CD14-positive monocyte (primary cell): ENCODE measurements around the gene INSR. TPM values are rescaled to one million over a fixed set of nuclear protein-coding genes. Genes with fewer than 3 reads are reported as not detected.
"Not testable (repeated sequence)": the region's sequence is repeated elsewhere in the genome, so short reads cannot be mapped to it uniquely, and the experiment has no call there.

Source experiments
- DNase-seq, 3 donors: peaks; one replicate each; pipeline ENCODE4 v3.0.0-alpha.2; 2011 to 2022
- H2AFZ ChIP-seq: 2 replicates; pipeline ENCODE4 v1.6.0; 2012; ENCODE audit warnings: mild to moderate bottlenecking, low read depth, low read length, inconsistent platforms; ENCODE audit not compliant: insufficient read depth, poor library complexity, severe bottlenecking
- H3K27ac ChIP-seq, 2 donors: 1 replicate in 1 of 2; 2 replicates in 1 of 2; pipeline ENCODE4 v1.5.1; 2012 to 2013; ENCODE audit warnings: low read length in 2 of 2, control low read depth in 1 of 2, inconsistent platforms in 1 of 2, low read depth in 1 of 2, mild to moderate bottlenecking in 1 of 2
- H3K27me3 ChIP-seq, 2 donors: one replicate each; pipeline versions ENCODE4 v1.6.0 to v1.6.1; 2011 to 2013; ENCODE audit warnings: low read length in 2 of 2; ENCODE audit not compliant: control insufficient read depth in 2 of 2, insufficient read depth in 2 of 2
- H3K36me3 ChIP-seq, 2 donors: replicated peaks in 1 of 2; 1 replicate in 1 of 2; 2 replicates in 1 of 2; pipeline versions ENCODE4 v1.5.1 to v1.6.1; 2012 to 2013; ENCODE audit warnings: low read length in 2 of 2, control low read depth in 1 of 2, inconsistent platforms in 1 of 2, mild to moderate bottlenecking in 1 of 2; ENCODE audit not compliant: insufficient read depth in 2 of 2, control insufficient read depth in 1 of 2
- H3K4me1 ChIP-seq, 2 donors: 1 replicate in 1 of 2; 2 replicates in 1 of 2; pipeline versions ENCODE4 v1.5.1 to v1.6.1; 2012 to 2013; ENCODE audit warnings: low read length in 2 of 2, control low read depth in 1 of 2, inconsistent platforms in 1 of 2, mild to moderate bottlenecking in 1 of 2, moderate library complexity in 1 of 2; ENCODE audit not compliant: insufficient read depth in 2 of 2, control insufficient read depth in 1 of 2
- H3K4me2 ChIP-seq: replicated peaks from 2 replicates; pipeline ENCODE3; 2012; ENCODE audit warnings: low read length, moderate library complexity, mild to moderate bottlenecking; ENCODE audit not compliant: poor library complexity, severe bottlenecking; ENCODE audit errors: extremely low read depth
- H3K4me3 ChIP-seq, 3 experiments: fragments of 200-600 bp in 1 of 3; sonication (generic) in 1 of 3; replicated peaks in 1 of 3; 1 replicate in 2 of 3; 2 replicates in 1 of 3; pipeline ENCODE4 v1.5.1; 2011 to 2013; ENCODE audit warnings: low read length in 3 of 3, mild to moderate bottlenecking in 3 of 3, control low read depth in 2 of 3, low read depth in 2 of 3, inconsistent platforms in 1 of 3, moderate library complexity in 1 of 3
- H3K79me2 ChIP-seq: 2 replicates; pipeline ENCODE4 v1.6.0; 2012; ENCODE audit warnings: mild to moderate bottlenecking, control low read depth, inconsistent platforms, low read length, moderate library complexity; ENCODE audit not compliant: insufficient read depth
- H3K9ac ChIP-seq: 2 replicates; pipeline ENCODE4 v1.6.0; 2017; ENCODE audit warnings: low read length, mild to moderate bottlenecking; ENCODE audit not compliant: insufficient read depth, poor library complexity, severe bottlenecking
- H3K9me3 ChIP-seq, 2 donors: replicated peaks in 1 of 2; 1 replicate in 1 of 2; 2 replicates in 1 of 2; pipeline versions ENCODE4 v1.5.1 to v1.6.1; 2012 to 2013; ENCODE audit warnings: low read length in 2 of 2, control low read depth in 1 of 2; ENCODE audit not compliant: control insufficient read depth in 1 of 2, insufficient read depth in 1 of 2
- H4K20me1 ChIP-seq: 2 replicates; pipeline ENCODE4 v1.6.0; 2012; ENCODE audit warnings: mild to moderate bottlenecking, low read length, control low read depth, moderate library complexity; ENCODE audit not compliant: insufficient read depth
- H3K27ac Mint-ChIP-seq, 7 donors: one replicate each; pipeline ENCODE4 v1.8.0; 2020; ENCODE audit warnings: mild to moderate bottlenecking in 7 of 7, mixed read lengths in 7 of 7, moderate library complexity in 6 of 7, inconsistent platforms in 2 of 7
- H3K27me3 Mint-ChIP-seq, 3 donors: one replicate each; pipeline ENCODE4 v1.8.0; 2021 to 2022; ENCODE audit warnings: low read depth in 3 of 3, mild to moderate bottlenecking in 3 of 3, mixed read lengths in 3 of 3, moderate library complexity in 3 of 3, inconsistent platforms in 1 of 3
- H3K36me3 Mint-ChIP-seq, 2 donors: one replicate each; pipeline ENCODE4 v1.8.0; 2020; ENCODE audit warnings: mixed read lengths in 2 of 2, inconsistent platforms in 1 of 2, mild to moderate bottlenecking in 1 of 2
- H3K4me1 Mint-ChIP-seq: one replicate; pipeline ENCODE4 v1.8.0; 2020; ENCODE audit warnings: mild to moderate bottlenecking, mixed read lengths
- H3K4me3 Mint-ChIP-seq, 2 donors: one replicate each; pipeline ENCODE4 v1.8.0; 2020; ENCODE audit warnings: mild to moderate bottlenecking in 2 of 2, mixed read lengths in 2 of 2, moderate library complexity in 1 of 2
- H3K9me3 Mint-ChIP-seq, 7 donors: one replicate each; pipeline ENCODE4 v1.8.0; 2020 to 2022; ENCODE audit warnings: mixed read lengths in 7 of 7, mild to moderate bottlenecking in 6 of 7, moderate library complexity in 6 of 7, inconsistent platforms in 2 of 7
- WGBS: methylation state at CpG from one replicate; pipeline ENCODE4 v1.1.5; 2013; ENCODE audit warnings: missing lambda C conversion rate; ENCODE audit not compliant: insufficient coverage; 5-methylcytosine and 5-hydroxymethylcytosine counted together
- intact Hi-C, 2 donors: fragments of 100-400 bp; cut with micrococcal nuclease; formaldehyde crosslinking; loops; one replicate each; pipeline versions ENCODE4 v1.15.0 to v1.15.1; 2023
- polyA plus RNA-seq, 3 donors: library from polyadenylated mRNA; depleted of rRNA in 1 of 3; unstranded in 2 of 3; stranded (reverse) in 1 of 3; fragments of 300-500 nt in 2 of 3; fragments of >200 nt in 1 of 3; fragmentation: Illumina TruSeq in 2 of 3; gene quantifications; 1 replicate in 2 of 3; 2 replicates in 1 of 3; pipeline ENCODE4 v1.2.3, GENCODE V29; 2012 to 2021
- TF ChIP-seq, protein P1 (sequence below): fragments of 200-600 bp; IDR thresholded peaks from one replicate; pipeline ENCODE4 v1.8.0; 2022; ENCODE audit warnings: antibody characterized with exemption, mild to moderate bottlenecking

INSR gene
- polyA plus RNA-seq, 3 donors = 2.9 to 12.4 (median 3.4) TPM

DNA sequence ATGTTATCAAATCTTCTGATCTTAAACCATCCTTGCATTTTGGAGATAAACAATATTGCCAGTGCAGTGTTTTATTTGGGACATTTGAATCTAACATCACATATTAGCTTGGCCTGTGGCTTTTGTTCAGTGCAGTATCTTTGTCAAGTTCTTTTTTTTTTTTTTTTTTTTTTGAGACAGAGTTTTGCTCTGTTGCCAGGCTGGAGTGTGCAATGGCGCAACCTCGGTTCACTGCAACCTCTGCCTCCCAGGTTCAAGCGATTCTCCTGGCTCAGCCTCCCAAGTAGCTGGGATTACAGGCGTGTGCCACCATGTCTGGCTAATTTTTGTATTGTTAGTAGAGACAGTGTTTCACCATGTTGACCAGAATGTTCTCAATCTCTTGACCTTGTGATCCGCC lies 148.1 kb downstream of the INSR start:
- Mint-ChIP-seq H3K27ac (peak overlapping the region in 2 of 7 donors; percentile 30 to 66), H3K36me3 (peaks cover 35 to 61% of the 10 kb centered on the region in 2 donors), H3K9me3 (peaks cover 0 to 16% (median 12%) of the 10 kb centered on the region in 7 donors)
- H4K20me1 ChIP-seq, H3K79me2 ChIP-seq, H3K4me2 ChIP-seq, H3K4me1 Mint-ChIP-seq, H2AFZ ChIP-seq, DNase-seq, H3K9me3 ChIP-seq, H3K4me3 Mint-ChIP-seq, H3K4me3 ChIP-seq, H3K27me3 Mint-ChIP-seq, H3K27ac ChIP-seq, H3K9ac ChIP-seq, H3K4me1 ChIP-seq, H3K27me3 ChIP-seq: not testable (repeated sequence)
- peaks cover 20 to 44% of the 10 kb centered on the region in 2 donors for H3K36me3 ChIP-seq
- WGBS = 32% methylated on average over 3 of the region's 5 CpGs
- intact Hi-C loops = loop anchor here (2.0 to 5.0 kb wide), 3 partner anchors 51 to 197 kb away; partner anchors contain the start of gene INSR (in 1 of the 2)

DNA sequence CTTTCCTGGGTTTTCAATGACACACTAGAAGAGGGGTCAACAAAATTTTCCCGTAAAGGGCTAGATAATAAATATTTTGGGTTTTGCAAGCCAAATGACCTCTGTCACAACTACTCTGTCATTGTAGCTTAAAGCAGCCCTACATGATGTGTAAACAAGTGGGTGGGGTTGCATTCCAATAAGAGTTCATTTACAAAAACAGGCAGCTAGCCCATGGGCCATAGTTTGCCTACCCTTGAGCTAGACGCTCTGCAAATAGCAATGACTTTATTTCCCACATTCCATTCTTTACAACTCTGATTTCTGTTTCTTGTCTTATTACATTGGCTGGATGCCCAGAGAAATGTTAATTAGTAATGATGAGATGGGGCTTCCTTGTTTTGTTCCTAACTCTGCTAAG lies 148.7 kb downstream of the INSR start:
- peaks cover 0 to 2% (median 0%) of the 10 kb centered on the region in 3 donors for H3K27me3 Mint-ChIP-seq
- H3K4me1 ChIP-seq = no peaks in the 10 kb centered on the region
- DNase-seq = no peak
- no peaks in the 10 kb centered on the region for H3K27me3 ChIP-seq
- no peaks in the 10 kb centered on the region for H3K79me2 ChIP-seq
- no peaks in the 10 kb centered on the region for H4K20me1 ChIP-seq
- TF ChIP-seq, protein P1, sequence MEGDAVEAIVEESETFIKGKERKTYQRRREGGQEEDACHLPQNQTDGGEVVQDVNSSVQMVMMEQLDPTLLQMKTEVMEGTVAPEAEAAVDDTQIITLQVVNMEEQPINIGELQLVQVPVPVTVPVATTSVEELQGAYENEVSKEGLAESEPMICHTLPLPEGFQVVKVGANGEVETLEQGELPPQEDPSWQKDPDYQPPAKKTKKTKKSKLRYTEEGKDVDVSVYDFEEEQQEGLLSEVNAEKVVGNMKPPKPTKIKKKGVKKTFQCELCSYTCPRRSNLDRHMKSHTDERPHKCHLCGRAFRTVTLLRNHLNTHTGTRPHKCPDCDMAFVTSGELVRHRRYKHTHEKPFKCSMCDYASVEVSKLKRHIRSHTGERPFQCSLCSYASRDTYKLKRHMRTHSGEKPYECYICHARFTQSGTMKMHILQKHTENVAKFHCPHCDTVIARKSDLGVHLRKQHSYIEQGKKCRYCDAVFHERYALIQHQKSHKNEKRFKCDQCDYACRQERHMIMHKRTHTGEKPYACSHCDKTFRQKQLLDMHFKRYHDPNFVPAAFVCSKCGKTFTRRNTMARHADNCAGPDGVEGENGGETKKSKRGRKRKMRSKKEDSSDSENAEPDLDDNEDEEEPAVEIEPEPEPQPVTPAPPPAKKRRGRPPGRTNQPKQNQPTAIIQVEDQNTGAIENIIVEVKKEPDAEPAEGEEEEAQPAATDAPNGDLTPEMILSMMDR = no peak
- no peak overlapping the region for H3K4me3 Mint-ChIP-seq
- WGBS = 100% methylated on average over 1 of the region's 2 CpGs
- H3K4me3 ChIP-seq = no peak overlapping the region
- no peak overlapping the region for H3K4me2 ChIP-seq
- H3K9me3 ChIP-seq = peaks cover 0 to 7% of the 10 kb centered on the region in 2 donors
- H3K36me3 ChIP-seq = peaks cover 25 to 47% of the 10 kb centered on the region in 2 donors
- intact Hi-C loops = loop anchor here (5.0 kb wide), 2 partner anchors 52 to 147 kb away; partner anchors contain the start of gene INSR (in 1 of the 2)
- no peak overlapping the region for H3K9ac ChIP-seq
- H3K27ac Mint-ChIP-seq = no peak overlapping the region
- H2AFZ ChIP-seq = no peak overlapping the region
- peaks cover 0 to 16% (median 12%) of the 10 kb centered on the region in 7 donors for H3K9me3 Mint-ChIP-seq
- peaks cover 40 to 61% of the 10 kb centered on the region in 2 donors for H3K36me3 Mint-ChIP-seq
- peaks cover 4% of the 10 kb centered on the region for H3K4me1 Mint-ChIP-seq
- no peak overlapping the region for H3K27ac ChIP-seq
